Measurements from ENCODE around the gene QSER1.
A peak's percentile ranks its signal among the peaks of the same experiment; 100 is the strongest.
"Not testable (repeated sequence)": the region's sequence is repeated elsewhere in the genome, so short reads cannot be mapped to it uniquely, and the experiment has no call there.

Gene QSER1

DNA sequence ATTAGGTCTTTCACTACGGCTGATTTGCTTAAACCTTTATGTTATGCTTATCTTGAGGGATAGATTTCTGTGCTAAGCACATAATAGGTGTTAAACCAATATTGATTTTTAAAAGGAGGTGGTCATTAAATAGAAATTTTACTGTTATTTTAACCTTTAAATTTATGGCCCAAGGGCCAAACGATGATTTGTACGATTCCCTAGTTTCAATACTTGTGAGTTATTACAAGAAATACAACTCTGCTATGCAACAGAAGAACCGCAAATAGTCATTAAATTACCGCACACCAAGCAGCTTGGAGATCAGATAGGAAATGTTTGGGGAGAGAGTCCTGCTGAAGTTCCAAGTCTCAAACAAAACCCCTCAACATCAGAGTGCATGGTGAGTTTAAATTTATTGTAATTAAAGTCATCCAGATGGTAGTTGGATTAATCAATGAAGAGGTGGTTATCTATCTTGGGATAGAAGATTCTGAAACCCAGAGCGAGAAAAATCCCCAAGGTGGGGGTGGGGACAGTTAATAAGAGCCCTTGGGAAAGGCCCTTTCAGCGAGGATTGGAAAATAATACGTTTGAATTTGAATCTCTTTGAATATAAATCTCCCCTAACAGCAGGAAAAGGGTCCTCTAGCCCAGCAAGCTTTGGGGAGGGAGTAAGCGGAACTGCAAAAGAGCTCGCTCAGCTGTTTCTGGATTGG lies 805 bp upstream of the QSER1 start:
- DNase-seq: peak; percentile 80

- DNase-seq: no peak
Measured at GRCh38 chr11:32893093-32893342, 407 bp downstream of the QSER1 start.

DNA sequence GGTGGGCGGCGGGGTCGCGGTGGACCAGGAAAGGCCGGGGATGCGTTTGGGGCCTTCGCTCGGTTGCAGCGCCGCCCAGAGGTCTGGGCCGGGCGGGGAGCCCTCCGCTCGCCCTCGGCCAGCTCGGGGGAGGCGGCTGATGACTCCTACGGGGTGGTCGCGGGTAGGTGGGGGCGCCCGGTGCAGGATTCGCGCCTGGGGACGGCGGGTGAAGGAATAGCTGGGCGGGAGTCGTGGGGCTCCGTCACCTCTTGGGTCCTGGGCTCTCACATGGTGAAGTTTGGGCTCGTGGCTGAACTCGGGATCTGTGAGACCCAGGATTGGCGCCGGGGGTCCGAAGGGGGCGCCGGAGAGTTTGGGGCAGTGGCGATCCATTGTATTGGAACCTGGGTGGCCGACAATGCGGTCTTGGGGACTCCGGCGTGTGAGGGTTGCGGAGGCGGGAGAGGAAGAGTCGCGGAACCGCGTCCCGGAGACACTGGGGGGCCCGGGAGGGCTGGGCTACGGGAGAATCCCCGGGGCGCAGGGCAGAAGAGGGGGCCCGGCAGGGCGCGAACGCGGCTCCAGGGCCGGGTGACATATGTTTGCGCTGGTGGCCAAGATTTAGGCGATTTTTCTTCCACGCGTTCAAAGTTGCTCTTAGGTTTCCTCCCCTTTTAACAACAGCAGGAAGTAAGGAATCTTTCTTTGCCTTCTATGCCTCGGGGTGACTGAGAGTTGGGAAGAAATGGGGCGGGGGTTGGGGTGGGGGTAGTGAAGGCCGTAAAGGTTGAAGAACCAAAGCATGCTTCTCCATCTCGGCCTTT lies 935 bp downstream of the QSER1 start:
- DNase-seq: peak; percentile 70

DNA sequence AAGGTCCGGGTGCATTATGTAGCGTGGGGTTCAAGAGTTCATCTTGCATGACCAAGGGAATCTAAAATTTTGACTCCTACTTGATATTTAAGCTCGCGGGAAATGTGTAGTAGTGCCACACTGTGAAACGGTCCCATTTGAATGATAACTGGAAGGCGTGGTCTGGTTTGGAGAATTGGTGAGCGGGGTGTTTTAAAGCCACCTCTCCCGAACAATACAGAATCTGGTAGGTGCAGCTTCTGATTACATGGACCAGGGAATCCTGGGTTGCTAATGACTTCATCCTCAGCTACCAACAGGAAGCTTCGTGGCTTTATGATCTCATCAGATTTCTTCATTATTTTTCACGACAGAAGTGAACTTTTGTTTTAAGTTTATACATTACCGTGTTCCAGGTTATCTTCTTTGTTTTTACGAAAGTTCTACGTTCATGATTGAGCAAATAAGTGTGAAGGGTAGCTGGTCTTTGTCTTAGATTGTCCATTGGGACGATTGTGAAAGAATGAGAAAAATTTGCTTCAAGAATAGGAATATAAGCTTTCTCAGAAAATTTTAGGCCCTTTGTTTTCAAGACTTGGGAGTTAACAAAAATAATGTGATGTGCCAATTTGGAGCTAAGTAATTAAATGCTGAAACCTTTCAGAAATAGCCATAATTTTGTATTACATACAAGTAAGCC lies 1.7 kb downstream of the QSER1 start:
- peak; percentile 91 for DNase-seq

DNA sequence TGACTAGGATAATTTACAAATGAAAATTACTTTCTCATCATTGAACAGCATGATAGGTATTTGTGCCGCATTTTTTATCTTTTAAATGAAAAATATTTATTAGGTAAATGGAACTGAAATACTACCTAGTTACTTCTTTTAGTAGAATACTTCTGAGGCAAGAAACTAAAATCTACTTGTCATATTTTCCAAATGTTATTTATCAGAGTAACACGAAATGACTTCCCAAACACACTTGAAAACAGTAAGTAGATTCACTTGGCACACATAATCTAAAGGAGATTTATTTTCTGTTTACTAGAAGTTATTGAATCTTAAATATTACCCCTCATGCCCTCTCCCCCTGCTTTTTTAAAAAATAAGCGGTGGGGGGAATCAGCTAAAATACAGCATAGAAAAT lies 2.3 kb downstream of the QSER1 start:
- no peak for DNase-seq

DNA sequence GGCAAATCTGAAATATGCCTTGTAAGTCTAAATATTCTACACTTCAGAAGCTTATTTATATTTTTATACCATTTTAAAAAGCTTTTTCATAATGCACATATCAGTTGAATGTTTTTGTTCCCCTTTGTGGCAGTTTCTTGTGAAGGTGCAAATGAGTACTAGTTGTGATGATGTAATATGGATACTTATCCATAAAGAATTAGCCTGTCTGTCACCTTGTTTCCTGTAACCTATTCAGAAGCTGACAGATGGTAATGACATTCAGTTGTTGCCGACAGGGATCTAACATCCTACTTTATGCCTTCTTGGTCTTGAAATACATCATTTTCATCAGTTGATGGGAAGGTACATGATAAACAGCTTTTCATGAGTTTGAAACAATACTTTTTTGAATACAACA lies 2.9 kb downstream of the QSER1 start:
- DNase-seq: no peak

- DNase-seq: no peak
Measured at GRCh38 chr11:32897103-32897502, 4.5 kb downstream of the QSER1 start.

- DNase-seq: no peak
Measured at GRCh38 chr11:32899438-32899837, 6.8 kb downstream of the QSER1 start.

- no peak for DNase-seq
Measured at GRCh38 chr11:32902089-32902665, 9.6 kb downstream of the QSER1 start.

- DNase-seq: peak; percentile 33
Measured at GRCh38 chr11:32905028-32905667, 12.5 kb downstream of the QSER1 start.

GRCh38 chr11:32908619-32909018 lies 16.0 kb downstream of the QSER1 start:
- no peak for DNase-seq

- no peak for DNase-seq
Measured at GRCh38 chr11:32911413-32911812, 18.8 kb downstream of the QSER1 start.

- peak; percentile 33 for DNase-seq
Measured at GRCh38 chr11:32913445-32913844, 20.8 kb downstream of the QSER1 start.

- no peak for DNase-seq
Measured at GRCh38 chr11:32916361-32916760, 23.8 kb downstream of the QSER1 start.

DNA sequence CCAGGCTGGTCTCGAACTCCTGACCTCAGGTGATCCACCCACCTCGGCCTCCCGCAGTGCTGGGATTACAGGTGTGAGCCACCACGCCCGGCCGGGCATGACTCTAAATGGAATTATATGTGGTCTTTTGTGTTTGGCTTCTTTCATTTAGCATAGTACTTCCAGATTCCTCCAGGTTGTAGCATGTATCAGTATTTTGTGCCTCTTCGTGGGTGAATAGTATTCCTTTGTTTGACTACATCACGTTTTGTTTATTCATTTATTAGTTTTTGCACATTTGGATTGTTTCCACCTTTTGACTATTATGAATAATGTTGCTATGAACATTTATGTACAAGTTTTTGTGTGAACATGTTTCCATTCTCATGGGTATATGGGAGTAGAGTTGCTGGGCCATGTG lies 24.4 kb downstream of the QSER1 start:
- DNase-seq: no peak

GRCh38 chr11:32918427-32918826 lies 25.8 kb downstream of the QSER1 start:
- no peak for DNase-seq

DNA sequence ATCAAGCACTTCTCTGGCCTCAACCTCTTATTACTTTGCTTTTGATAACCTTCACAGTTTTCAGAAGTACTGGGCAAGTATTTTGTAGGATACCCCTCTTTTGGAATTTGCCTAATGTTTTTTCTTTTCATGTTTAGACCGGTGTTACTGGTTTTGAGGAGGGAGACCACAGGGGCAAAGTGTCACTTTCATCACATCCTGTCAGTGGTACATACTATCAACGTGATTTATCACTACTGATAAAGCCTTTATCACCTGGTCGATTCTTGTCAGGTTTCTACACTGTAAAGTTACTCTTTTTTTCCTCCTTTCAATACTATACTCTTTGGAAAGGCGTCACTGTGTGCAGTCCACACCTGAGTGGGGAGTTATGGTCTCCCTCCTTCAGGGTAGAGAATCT lies 26.7 kb downstream of the QSER1 start:
- peak; percentile 52 for DNase-seq

DNA sequence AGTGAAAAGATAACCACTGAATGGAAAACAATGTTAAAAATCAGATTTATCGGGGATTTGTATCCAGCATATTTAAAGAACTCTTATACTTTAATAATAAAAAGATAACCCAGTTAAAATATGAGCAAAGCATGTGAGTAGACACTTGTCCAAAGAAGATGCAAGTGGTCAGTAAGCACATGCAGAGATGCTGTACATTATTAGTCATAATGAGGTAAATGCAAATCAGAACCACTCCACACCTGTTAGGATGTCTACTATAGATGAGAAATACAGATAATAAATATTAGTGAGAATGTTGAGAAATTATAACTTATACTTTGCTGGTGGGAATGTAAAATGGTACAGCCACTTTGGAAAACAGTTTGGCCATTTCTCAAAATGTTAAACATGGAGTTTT lies 28.0 kb downstream of the QSER1 start:
- peak; percentile 90 for DNase-seq

GRCh38 chr11:32921204-32921603 lies 28.6 kb downstream of the QSER1 start:
- peak; percentile 99 for DNase-seq

GRCh38 chr11:32931606-32932005 lies 39.0 kb downstream of the QSER1 start:
- DNase-seq: no peak

DNA sequence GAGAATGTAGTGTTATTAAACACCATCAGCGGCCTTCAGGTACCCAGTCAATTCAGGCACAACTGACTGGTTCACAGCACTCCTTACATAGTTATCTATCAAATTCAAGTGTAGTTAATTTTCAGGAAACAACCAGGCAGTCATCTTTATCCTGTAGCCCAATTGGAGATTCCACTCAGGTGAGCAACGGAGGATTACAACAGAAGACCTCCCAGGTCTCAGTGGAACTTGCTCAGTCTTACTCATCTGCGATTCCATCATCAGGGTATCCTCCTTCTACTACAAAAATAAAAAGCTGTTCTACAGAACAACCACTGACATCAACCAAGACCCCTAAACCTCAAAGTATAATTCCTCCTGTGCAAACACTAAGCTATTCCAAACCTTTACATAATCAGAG lies 39.6 kb downstream of the QSER1 start:
- DNase-seq: no peak

DNA sequence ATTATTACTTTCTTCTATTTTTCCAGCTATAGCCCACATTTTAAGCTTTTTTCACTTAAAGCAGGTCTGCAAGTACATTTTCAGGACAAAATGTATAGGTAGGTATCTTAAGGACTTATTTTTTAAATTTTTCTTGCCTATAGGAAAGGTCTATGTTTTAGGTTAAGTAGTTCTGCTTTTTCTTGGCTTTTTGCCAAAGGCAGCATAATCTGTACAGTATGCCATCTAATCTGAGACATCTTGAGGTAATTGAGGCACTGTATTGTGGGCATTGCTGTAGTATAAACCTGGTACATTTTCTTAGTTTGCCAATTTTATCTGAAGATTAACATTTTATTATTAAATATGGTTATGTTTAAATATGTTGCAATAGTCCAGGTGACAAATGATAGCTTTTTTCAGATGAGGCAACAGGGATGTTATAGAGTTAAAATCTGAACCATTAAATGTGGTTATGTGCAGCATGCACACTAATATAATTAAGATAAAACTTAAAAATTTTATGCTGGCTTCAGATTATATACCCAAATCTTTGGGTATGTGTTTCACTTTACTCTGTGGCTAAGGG lies 42.9 kb downstream of the QSER1 start:
- no peak for DNase-seq

GRCh38 chr11:32936178-32936577 lies 43.6 kb downstream of the QSER1 start:
- DNase-seq: not testable (repeated sequence)

All from NCI-H526 treated with DMSO at 0.1 percent for 48 hours (cell line).